SK-N-MC (cell line): ENCODE results near the gene IL17RB.

Source experiments
- DNase-seq: peaks from one replicate; pipeline ENCODE4 v3.0.0-alpha.2; 2011; ENCODE audit warnings: low read depth, low spot score
- H3K27ac ChIP-seq: fragments of 200-600 bp; sonication (generic); 2 replicates; pipeline ENCODE4 v1.5.1; 2016; ENCODE audit warnings: mixed run types
- H3K36me3 ChIP-seq: fragments of 200-600 bp; sonication (generic); 2 replicates; pipeline ENCODE4 v1.6.1; 2017; ENCODE audit warnings: antibody characterized with exemption, low read length, mixed read lengths; ENCODE audit not compliant: insufficient read depth
- H3K4me3 ChIP-seq: fragments of 200-600 bp; sonication (generic); 2 replicates; pipeline ENCODE4 v1.5.1; 2016
- H3K9ac ChIP-seq: fragments of 200-600 bp; sonication (generic); 2 replicates; pipeline ENCODE4 v1.8.0; 2017; ENCODE audit warnings: mixed run types, mixed read lengths; ENCODE audit not compliant: insufficient read length
- H3K9me3 ChIP-seq: fragments of 200-600 bp; sonication (generic); 2 replicates; pipeline ENCODE4 v1.6.1; 2017; ENCODE audit warnings: low read depth, mild to moderate bottlenecking, antibody characterized with exemption, low read length, moderate library complexity, mixed read lengths
- EZH2 ChIP-seq: fragments of 200-600 bp; sonication (generic); IDR thresholded peaks from one replicate; pipeline ENCODE4 v1.6.1; 2017; ENCODE audit warnings: antibody characterized with exemption
- FOXP2 ChIP-seq: optimal IDR thresholded peaks from 2 replicates; pipeline ENCODE3; 2011; ENCODE audit warnings: mild to moderate bottlenecking, moderate library complexity; ENCODE audit not compliant: insufficient read depth; ENCODE audit errors: extremely low read length, control extremely low read depth
- POLR2AphosphoS5 ChIP-seq: IDR thresholded peaks from 2 replicates; pipeline ENCODE4 v1.6.1; 2012; ENCODE audit warnings: mild to moderate bottlenecking, low read depth, low read length, borderline replicate concordance

IL17RB gene

GRCh38 chr3:53817211-53817610 is 29.2 kb upstream of the IL17RB start:
- H3K27ac ChIP-seq = no peak overlapping the region
- no peak overlapping the region for H3K4me3 ChIP-seq
- H3K9me3 ChIP-seq = no peaks in the 10 kb centered on the region
- H3K9ac ChIP-seq = no peak overlapping the region
- TF ChIP-seq EZH2 (no peak), POLR2AphosphoS5 (no peak), FOXP2 (no peak)
- H3K36me3 ChIP-seq = no peaks in the 10 kb centered on the region
- DNase-seq = no peak

GRCh38 chr3:53817809-53818208 is 28.6 kb upstream of the IL17RB start:
- no peak overlapping the region for H3K9ac ChIP-seq
- DNase-seq = no peak
- no peak overlapping the region for H3K4me3 ChIP-seq
- no peaks in the 10 kb centered on the region for H3K9me3 ChIP-seq
- no peak overlapping the region for H3K27ac ChIP-seq
- no peaks in the 10 kb centered on the region for H3K36me3 ChIP-seq
- TF ChIP-seq FOXP2 (no peak), POLR2AphosphoS5 (no peak), EZH2 (no peak)

- Histone ChIP-seq H3K9me3 (no peaks in the 10 kb centered on the region), H3K4me3 (no peak overlapping the region), H3K9ac (no peak overlapping the region), H3K36me3 (no peaks in the 10 kb centered on the region), H3K27ac (no peak overlapping the region)
- TF ChIP-seq EZH2 (no peak), POLR2AphosphoS5 (no peak), FOXP2 (no peak)
- DNase-seq = no peak
These were observed 27.9 kb upstream of the IL17RB start for GRCh38 chr3:53818221-53819162.

- no peak overlapping the region for H3K27ac ChIP-seq
- TF ChIP-seq POLR2AphosphoS5 (no peak), FOXP2 (no peak), EZH2 (no peak)
- no peaks in the 10 kb centered on the region for H3K9me3 ChIP-seq
- DNase-seq = no peak
- H3K4me3 ChIP-seq = no peak overlapping the region
- H3K36me3 ChIP-seq = no peaks in the 10 kb centered on the region
- no peak overlapping the region for H3K9ac ChIP-seq
These were observed 27.1 kb upstream of the IL17RB start for GRCh38 chr3:53819163-53819868.

GRCh38 chr3:53820084-53820483 is 26.3 kb upstream of the IL17RB start:
- Histone ChIP-seq H3K36me3 (no peaks in the 10 kb centered on the region), H3K9ac (no peak overlapping the region), H3K4me3 (no peak overlapping the region), H3K27ac (no peak overlapping the region), H3K9me3 (no peaks in the 10 kb centered on the region)
- no peak for DNase-seq
- no peak for TF ChIP-seq EZH2

GRCh38 chr3:53820756-53821580 is 25.4 kb upstream of the IL17RB start:
- no peak for TF ChIP-seq POLR2AphosphoS5
- TF ChIP-seq FOXP2 = no peak
- no peak for TF ChIP-seq EZH2
- Histone ChIP-seq H3K9me3 (no peaks in the 10 kb centered on the region), H3K9ac (no peak overlapping the region), H3K4me3 (no peak overlapping the region), H3K36me3 (no peaks in the 10 kb centered on the region), H3K27ac (no peak overlapping the region)
- DNase-seq = no peak

- no peaks in the 10 kb centered on the region for H3K36me3 ChIP-seq
- DNase-seq = no peak
- H3K4me3 ChIP-seq = no peak overlapping the region
- no peaks in the 10 kb centered on the region for H3K9me3 ChIP-seq
- no peak for TF ChIP-seq POLR2AphosphoS5
- TF ChIP-seq FOXP2 = no peak
- no peak for TF ChIP-seq EZH2
- no peak overlapping the region for H3K9ac ChIP-seq
- no peak overlapping the region for H3K27ac ChIP-seq
These were observed 24.7 kb upstream of the IL17RB start for GRCh38 chr3:53821631-53822121.

- no peak overlapping the region for H3K4me3 ChIP-seq
- TF ChIP-seq EZH2 = no peak
- TF ChIP-seq POLR2AphosphoS5 = no peak
- no peak for TF ChIP-seq FOXP2
These were observed 24.0 kb upstream of the IL17RB start for GRCh38 chr3:53822331-53822741.

More at GRCh38 chr3:53822331-53822741, 24.0 kb upstream of the IL17RB start:
- DNase-seq = no peak
- H3K9ac ChIP-seq = no peak overlapping the region
- H3K9me3 ChIP-seq = no peaks in the 10 kb centered on the region
- no peaks in the 10 kb centered on the region for H3K36me3 ChIP-seq
- no peak overlapping the region for H3K27ac ChIP-seq
